KOPT-K1 (cell line): Measurements from ENCODE around the gene GALP.
"Not testable (repeated sequence)": the region's sequence is repeated elsewhere in the genome, so short reads cannot be mapped to it uniquely, and the experiment has no call there.

Experiments
- H3K27ac ChIP-seq: fragments of 200-600 bp; sonication (generic); 2 replicates; pipeline ENCODE4 v1.5.1; 2016; ENCODE audit warnings: antibody characterized with exemption, mild to moderate bottlenecking, low read depth, low read length; ENCODE audit not compliant: poor library complexity, severe bottlenecking
- H3K36me3 ChIP-seq: fragments of 200-600 bp; sonication (generic); 2 replicates; pipeline ENCODE4 v1.5.1; 2017; ENCODE audit warnings: antibody characterized with exemption, mild to moderate bottlenecking, low read length, moderate library complexity; ENCODE audit not compliant: insufficient read depth
- H3K9me3 ChIP-seq: fragments of 200-600 bp; sonication (generic); 2 replicates; pipeline ENCODE4 v1.5.1; 2017; ENCODE audit warnings: antibody characterized with exemption, low read length, mild to moderate bottlenecking; ENCODE audit not compliant: insufficient read depth, poor library complexity, severe bottlenecking

Gene GALP

DNA sequence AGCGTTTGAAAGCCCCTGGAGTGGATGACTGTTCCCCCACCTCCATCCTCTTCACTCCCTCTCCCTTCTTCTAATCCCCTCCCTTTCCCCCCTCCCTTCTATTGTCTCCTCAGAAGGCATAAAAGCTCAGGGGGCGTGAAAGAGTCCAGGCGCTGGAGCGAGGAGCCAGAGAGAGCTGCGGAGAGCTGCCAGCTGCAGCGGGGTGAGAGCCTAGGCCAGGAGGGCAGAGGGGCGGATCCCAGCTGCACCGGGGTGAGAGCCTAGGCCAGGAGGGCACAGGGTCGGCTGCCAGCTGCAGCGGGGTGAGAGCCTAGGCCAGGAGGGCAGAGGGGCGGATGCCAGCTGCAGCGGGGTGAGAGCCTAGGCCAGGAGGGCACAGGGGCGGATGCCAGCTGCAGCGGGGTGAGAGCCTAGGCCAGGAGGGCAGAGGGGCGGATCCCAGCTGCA is at the start of gene GALP:
Gene GALP (plus strand): TSS at position 148 of the 447 bp plus-strand sequence. CDS start 1,101 bp downstream, outside the sequence.
- not testable (repeated sequence) for H3K36me3 ChIP-seq, H3K9me3 ChIP-seq, H3K27ac ChIP-seq

DNA sequence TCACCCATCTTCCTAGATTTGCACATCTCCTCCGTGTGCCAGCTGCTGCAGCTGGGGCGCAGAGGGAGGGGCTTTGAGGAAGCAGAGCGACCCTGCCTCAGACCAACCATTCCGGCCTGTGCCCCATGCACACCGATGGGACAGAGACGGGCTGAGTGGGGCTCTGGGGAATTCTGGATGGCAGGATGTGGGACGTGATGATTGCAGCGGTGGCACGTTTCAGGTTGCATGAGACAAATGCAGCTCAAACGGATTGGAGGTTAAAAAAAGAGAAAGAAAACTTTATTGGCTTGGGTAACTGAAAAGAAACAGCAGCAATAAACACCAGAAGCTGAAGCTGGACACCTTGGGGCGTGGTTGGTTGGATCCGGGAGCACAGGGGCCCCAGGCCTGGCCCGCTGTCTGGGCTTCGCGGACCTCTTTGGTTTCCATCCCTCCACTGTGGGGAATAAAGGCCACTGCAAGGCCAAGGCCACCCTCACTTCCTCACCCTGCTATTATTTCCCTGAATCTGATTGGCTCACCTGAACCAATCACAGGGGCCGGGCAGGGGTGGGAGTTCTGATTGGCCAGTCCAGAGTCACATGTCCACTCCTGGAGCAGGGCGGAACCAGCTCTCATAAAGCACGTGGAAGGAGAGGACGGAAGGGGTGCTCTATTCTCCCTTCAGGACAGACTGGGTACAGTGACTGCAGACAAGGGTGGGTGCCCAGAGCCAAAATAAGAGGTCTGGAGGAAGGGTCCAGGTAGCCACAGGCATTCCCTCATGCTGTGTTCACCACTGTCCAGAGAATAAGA is 48.6 kb upstream of the GALP start:
- Histone ChIP-seq H3K9me3 (no peaks in the 10 kb centered on the region), H3K27ac (no peak overlapping the region), H3K36me3 (no peaks in the 10 kb centered on the region)

DNA sequence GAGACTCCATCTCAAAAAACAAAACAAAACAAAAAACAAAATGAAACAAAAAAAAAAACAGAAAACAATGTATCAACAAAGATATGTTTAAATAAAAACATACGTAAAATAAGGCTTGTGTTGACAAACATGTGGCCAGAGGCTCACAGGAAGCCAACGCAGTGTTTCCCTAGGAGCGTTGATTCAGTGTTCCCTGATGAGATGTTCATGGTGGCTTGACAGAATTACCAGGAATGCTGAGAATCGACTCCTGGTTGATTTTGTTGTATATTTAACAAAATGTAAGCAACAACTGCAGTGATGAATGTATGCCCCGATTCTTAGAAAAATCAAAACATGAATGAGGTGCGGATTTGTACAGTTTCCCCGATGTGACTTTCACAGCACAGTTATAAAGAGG is 45.8 kb upstream of the GALP start:
- Histone ChIP-seq H3K9me3 (no peaks in the 10 kb centered on the region), H3K36me3 (no peaks in the 10 kb centered on the region), H3K27ac (no peak overlapping the region)

DNA sequence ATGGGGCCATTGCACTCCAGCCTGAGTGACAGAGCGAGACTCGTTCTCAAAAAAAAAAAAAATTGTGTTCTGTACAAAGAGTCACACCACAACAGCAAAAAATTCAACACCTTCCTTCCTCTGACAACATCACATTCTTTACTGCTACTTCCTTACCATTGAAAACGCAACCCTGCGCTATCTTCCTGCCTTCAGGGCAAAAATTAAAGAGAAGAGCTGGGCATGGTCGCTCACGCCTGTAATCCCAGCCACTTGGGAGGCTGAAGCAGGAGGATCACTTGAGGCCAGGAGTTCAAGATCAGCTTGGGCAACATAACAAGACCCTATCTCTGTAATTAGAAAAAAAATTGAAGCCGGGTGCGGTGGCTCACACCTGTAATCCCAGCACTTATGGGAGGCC is 44.2 kb upstream of the GALP start:
- Histone ChIP-seq H3K27ac (no peak overlapping the region), H3K9me3 (no peaks in the 10 kb centered on the region), H3K36me3 (no peaks in the 10 kb centered on the region)

- Histone ChIP-seq H3K9me3 (no peaks in the 10 kb centered on the region), H3K36me3 (no peaks in the 10 kb centered on the region), H3K27ac (no peak overlapping the region)
Observed at GRCh38 chr19:56132316-56132822, 43.4 kb upstream of the GALP start.

GRCh38 chr19:56133858-56134653 is 41.8 kb upstream of the GALP start:
- Histone ChIP-seq H3K36me3 (no peaks in the 10 kb centered on the region), H3K27ac (no peak overlapping the region), H3K9me3 (no peaks in the 10 kb centered on the region)

- H3K27ac ChIP-seq, result no peak overlapping the region
- H3K36me3 ChIP-seq, result no peaks in the 10 kb centered on the region
- no peaks in the 10 kb centered on the region for H3K9me3 ChIP-seq
Observed at GRCh38 chr19:56134654-56134921, 41.2 kb upstream of the GALP start.

- no peak overlapping the region for H3K27ac ChIP-seq
- H3K36me3 ChIP-seq, result no peaks in the 10 kb centered on the region
- H3K9me3 ChIP-seq, result no peaks in the 10 kb centered on the region
Observed at GRCh38 chr19:56136362-56136761, 39.4 kb upstream of the GALP start.

DNA sequence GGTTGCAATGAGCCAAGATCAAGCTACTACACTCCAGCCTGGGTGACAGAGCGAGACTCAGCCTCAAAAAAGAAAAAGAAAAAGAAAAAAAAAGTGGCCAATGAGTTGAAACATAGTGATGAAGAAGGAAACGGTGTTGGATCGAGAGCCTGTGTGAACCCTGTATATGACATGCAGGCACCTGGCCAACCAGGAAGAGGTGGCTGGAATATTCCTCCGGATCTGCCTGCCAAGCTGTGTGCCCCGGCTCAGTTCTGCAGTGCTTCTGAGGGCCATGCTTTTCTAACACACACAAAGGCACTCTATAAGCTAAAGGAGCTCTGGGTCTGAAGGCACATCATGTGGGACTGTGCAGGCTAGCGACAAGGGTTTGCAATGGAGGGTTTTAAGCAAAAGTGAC is 38.4 kb upstream of the GALP start:
- Histone ChIP-seq H3K27ac (no peak overlapping the region), H3K9me3 (no peaks in the 10 kb centered on the region), H3K36me3 (no peaks in the 10 kb centered on the region)

DNA sequence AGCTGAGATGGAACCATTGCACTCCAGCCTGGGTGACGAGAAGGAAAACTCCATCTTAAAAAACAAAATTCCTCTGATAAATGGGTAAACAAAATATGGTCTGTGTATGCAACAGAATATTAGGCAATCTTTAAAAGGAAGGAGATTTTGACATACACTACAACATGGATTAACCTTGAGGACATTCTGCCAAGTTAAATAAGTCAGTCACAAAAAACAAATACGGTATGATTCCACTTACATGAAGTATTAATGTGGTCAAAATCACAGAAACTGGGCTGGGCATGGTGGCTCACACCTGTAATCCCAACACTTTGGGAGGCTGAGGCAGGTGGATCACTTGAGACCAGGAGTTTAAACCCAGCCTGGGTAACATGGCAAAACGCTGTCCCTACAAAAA is 37.7 kb upstream of the GALP start:
- no peak overlapping the region for H3K27ac ChIP-seq
- H3K36me3 ChIP-seq, result no peaks in the 10 kb centered on the region
- H3K9me3 ChIP-seq, result no peaks in the 10 kb centered on the region

- peak overlapping the region; percentile 84 for H3K27ac ChIP-seq
- H3K9me3 ChIP-seq, result no peaks in the 10 kb centered on the region
- no peaks in the 10 kb centered on the region for H3K36me3 ChIP-seq
Observed at GRCh38 chr19:56139847-56140582, 35.8 kb upstream of the GALP start.

DNA sequence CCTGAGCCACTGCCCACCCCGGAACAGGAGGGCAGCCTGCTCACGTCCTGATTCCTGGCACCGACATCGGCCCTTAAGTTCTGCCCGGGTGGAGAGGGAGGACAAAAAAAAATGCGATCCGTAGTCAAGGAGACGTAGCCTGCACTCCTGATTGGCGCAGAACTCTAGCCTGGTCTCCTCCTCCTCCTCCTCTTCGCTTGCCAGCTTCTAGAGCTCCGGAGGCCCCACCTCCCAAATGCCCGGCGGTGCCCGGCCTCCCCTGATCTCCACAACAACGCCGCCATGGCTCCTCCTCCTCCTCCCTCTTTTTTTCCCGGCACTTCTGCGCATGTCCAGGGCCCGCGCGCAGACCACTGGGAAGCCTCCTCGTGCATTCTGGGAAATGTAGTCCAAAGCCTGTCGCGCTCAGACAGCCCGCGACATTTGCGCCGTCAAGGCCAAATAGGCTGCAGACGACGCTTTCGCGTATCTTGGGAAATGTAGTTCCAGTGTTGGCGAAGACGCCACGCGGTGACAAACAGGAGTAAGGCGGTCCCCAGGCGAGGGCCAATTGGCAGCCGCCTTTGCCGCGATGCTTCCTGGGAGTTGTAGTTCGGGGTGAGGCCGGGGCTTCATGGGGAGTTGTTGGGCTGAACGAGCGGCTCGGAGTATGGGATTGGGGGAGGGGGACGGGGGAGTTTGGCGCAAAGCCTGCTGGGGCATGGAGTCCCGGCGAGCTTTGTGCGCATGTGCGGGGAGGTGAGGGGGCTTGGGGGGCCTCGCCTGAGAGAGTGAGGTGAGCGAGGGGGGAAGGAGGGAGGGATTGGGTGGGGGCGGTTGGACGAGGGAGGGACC is 35.0 kb upstream of the GALP start, which contains the start of gene ZNF444:
Gene ZNF444 (plus strand): TSS at position 705 of the 834 bp plus-strand sequence. CDS start 5,625 bp downstream, outside the sequence.
- Histone ChIP-seq H3K9me3 (no peaks in the 10 kb centered on the region), H3K27ac (peak within 1 kb of the TSS; percentile 84), H3K36me3 (no peaks in the 10 kb centered on the region)

GRCh38 chr19:56141417-56141993 is 34.3 kb upstream of the GALP start:
- Histone ChIP-seq H3K27ac (peak overlapping the region; percentile 84), H3K9me3 (no peaks in the 10 kb centered on the region), H3K36me3 (peaks cover 6% of the 10 kb centered on the region; the same call in 1 of the 2 replicates)
